GM12873 (cell line): Measurements from ENCODE around the gene NKAIN2.

ENCODE experiments used
- TF ChIP-seq, protein P1 (sequence below): IDR thresholded peaks from 2 replicates; pipeline ENCODE4 v1.5.1; 2012; ENCODE audit warnings: low read depth, mild to moderate bottlenecking, moderate library complexity, low read length, control low read depth; ENCODE audit not compliant: insufficient read depth; ENCODE audit errors: missing control alignments

The NKAIN2 gene

DNA sequence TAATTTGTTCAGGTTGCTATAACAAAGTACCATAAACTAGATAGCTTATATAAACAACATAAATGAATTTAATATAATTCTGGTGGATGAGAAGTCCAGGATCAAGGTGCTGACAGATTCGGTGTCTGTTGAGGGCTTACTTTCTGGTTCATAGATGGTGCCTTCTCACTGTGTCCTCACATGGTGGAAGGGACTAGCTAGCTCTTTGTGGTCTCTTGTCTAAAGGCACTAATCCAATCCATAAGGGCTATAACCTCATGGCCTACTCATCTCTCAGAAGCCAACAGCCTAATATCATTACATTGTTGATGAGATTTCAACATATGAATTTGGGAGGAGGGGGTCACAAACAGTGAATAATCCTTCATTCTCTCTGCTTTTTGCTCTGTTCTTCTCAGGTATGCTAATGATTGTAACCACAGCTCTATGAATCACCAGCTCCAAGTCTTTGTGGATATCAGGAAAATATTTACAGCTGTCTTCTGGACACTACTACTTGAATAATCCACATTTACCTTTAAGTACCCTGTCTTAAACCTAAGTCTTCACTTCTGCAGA, 122.3 kb downstream of the NKAIN2 start:
- TF ChIP-seq, protein P1, sequence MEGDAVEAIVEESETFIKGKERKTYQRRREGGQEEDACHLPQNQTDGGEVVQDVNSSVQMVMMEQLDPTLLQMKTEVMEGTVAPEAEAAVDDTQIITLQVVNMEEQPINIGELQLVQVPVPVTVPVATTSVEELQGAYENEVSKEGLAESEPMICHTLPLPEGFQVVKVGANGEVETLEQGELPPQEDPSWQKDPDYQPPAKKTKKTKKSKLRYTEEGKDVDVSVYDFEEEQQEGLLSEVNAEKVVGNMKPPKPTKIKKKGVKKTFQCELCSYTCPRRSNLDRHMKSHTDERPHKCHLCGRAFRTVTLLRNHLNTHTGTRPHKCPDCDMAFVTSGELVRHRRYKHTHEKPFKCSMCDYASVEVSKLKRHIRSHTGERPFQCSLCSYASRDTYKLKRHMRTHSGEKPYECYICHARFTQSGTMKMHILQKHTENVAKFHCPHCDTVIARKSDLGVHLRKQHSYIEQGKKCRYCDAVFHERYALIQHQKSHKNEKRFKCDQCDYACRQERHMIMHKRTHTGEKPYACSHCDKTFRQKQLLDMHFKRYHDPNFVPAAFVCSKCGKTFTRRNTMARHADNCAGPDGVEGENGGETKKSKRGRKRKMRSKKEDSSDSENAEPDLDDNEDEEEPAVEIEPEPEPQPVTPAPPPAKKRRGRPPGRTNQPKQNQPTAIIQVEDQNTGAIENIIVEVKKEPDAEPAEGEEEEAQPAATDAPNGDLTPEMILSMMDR = no peak

DNA sequence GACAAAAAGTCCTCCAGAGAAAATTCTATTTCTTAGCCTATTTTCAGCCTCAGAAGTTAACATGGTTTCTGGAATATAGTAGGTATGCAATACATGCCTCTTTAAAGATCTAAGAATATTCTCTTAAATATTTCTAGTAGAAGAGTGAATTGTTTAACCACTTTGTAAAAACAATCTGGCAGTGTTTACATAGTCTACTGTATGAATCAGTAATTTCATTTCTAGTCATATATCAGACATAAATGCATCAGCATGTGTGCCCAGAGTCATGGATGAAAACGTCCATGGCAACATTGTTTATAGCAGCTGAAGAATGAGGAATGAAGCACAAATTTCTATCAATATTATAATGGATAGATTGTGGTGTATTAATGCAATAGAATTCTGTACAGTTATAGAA, 124.9 kb downstream of the NKAIN2 start:
- TF ChIP-seq, protein P1 = no peak

DNA sequence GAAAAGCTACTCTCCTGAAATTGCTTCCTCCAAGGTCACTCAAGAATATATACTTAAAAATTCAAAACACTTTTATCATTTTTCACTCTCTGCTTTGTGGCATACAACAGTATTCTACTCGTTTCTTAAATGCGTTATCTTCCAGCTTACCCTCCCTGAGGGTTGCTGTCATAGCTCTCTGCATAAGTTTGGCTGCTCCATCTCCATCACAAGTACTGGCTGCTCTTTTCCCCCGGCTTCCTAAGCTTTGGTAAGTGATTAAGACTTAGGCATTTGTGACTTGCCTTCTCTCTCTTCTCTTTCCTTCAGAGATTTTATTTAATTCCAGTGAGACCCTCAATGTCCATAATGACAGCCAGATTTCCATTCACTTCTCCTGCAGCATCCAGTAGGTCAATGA, 128.3 kb downstream of the NKAIN2 start:
- TF ChIP-seq, protein P1 = no peak

DNA sequence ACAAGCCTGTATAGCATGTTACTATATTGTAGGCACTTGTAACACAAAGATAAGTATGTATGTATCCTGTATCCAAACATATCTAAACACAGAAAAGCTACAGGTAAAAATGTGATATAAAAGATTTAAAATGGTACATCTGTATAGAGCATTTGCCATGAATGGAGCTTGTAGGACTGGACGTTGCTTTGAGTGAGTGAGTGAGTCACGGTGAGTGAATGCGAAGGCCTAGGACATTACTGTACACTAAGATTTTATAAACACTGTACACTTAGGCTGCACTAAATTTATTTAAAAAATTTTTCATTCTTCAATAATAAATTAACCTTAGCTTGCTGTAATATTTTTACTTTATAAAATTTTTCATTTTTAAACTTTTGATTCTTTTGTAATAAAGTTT, 136.9 kb downstream of the NKAIN2 start:
- TF ChIP-seq, protein P1 = no peak

DNA sequence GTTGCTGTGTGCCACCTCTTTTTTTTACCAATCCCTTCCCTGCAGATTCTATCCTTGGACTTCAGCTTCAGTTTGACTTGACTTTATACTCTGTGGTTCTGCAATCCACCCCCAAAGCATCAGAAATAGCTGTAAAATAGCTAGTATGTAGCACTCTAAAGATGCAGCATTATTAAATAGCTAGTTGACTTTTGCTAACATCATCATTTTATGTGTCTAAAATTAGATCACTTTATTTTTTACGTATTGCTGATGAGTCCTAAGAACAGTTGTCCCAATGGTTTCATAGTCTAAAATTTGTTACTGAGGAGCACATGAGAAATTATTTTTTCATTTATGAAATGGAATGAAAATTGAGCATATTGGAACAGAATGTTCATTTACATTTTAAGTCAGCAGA, 138.2 kb downstream of the NKAIN2 start:
- TF ChIP-seq, protein P1 = no peak

DNA sequence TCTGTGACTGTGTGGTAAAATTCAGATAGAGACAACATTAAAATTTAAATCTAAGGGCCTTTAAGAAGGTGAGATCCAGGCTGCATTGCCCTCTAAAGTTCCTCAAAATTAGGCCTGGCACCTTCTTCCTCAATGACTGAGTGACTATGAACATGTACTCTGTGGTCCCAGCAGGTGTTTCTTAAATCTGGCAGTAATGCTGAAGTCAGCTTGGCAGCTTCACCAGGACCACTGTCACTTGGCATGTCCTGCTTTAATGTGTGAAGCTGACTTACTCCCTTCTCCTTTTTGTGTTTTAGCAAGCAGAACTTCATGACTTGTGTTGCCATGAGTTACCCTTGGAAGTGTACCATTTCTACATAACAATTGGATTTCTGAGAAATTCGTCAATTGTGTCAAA, 141.7 kb downstream of the NKAIN2 start:
- TF ChIP-seq, protein P1 = no peak

DNA sequence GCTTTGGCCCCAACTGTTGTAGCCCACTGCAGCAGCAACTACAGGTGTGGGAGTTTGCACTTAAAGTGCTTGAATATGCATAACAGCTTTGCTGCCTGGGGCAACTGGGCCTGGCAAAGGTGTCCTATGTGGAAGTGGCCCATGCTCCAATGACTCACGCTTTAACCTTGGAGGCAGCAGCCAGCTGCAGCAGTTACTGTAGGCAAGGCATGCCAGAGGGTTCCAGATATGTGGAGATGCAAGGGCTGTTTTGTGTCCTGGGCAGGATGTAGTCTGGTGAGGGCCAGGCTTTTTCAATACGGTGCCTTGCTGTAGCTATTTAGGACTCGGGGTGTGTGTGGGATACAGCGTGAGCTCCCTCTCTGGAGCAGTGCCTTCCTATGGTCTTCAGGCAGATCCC, 150.3 kb downstream of the NKAIN2 start:
- TF ChIP-seq, protein P1 = no peak

DNA sequence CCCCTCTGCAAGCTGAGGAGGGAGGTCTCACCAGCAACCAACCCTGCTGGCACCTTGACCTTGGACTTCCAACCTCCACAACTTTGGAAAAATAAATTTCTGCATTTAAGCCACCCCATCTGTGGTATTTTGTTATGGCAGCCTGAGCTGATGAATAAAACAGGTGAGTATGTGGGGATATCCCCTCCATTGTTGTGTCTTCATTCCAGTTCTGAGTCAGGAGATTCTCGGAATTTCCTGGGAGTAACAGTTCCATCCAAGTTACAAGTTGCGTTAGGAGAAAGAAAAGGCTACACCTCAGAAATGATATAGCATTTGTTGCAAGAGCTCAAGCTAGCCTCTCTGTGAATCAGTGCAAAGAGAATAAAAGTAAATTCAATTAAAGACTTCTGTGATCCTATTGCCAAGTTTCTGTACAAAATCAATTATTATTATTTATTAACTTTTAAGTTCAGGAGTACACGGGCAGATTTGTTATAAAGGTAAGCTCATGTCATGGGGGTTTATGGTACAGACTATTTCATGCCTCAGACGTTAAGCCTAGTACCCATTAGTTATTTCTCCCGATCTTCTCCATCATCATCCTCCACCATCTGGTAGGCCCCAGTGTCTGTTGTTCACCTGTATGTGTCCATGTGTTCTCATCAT, 153.0 kb downstream of the NKAIN2 start:
- TF ChIP-seq, protein P1 = no peak
